WI38 (cell line): ENCODE data around the gene CTIF.

Source experiments
- H3K4me3 ChIP-seq: 2 replicates; pipeline ENCODE4 v1.5.1; 2011; ENCODE audit warnings: low read depth, mild to moderate bottlenecking, control low read depth, low read length
- CTCF ChIP-seq: IDR thresholded peaks from 2 replicates; pipeline ENCODE4 v1.5.1; 2012; ENCODE audit warnings: low read depth, mild to moderate bottlenecking, control low read depth, low read length

CTIF gene

GRCh38 chr18:48898521-48898920, 359.7 kb downstream of the CTIF start:
- TF ChIP-seq CTCF, result no peak
- H3K4me3 ChIP-seq, result no peak overlapping the region

GRCh38 chr18:48899558-48900174, 360.8 kb downstream of the CTIF start:
- no peak overlapping the region for H3K4me3 ChIP-seq
- TF ChIP-seq CTCF, result no peak

- TF ChIP-seq CTCF, result no peak
These were observed 361.6 kb downstream of the CTIF start for GRCh38 chr18:48900469-48900868.

GRCh38 chr18:48901145-48902022, 362.6 kb downstream of the CTIF start:
- H3K4me3 ChIP-seq, result no peak overlapping the region
- no peak for TF ChIP-seq CTCF

More at GRCh38 chr18:48900469-48900868, 361.6 kb downstream of the CTIF start:
- no peak overlapping the region for H3K4me3 ChIP-seq

- no peak overlapping the region for H3K4me3 ChIP-seq
- no peak for TF ChIP-seq CTCF
These were observed 363.4 kb downstream of the CTIF start for GRCh38 chr18:48902023-48902855.

GRCh38 chr18:48902856-48903601, 364.2 kb downstream of the CTIF start:
- H3K4me3 ChIP-seq, result no peak overlapping the region
- TF ChIP-seq CTCF, result no peak
